ENCODE measurements around the gene KIF5C. TPM values are rescaled to one million over a fixed set of nuclear protein-coding genes. Genes with fewer than 3 reads are reported as not detected.

Gene KIF5C
- total and polyA plus RNA-seq, 4 experiments from 2014 or later, result 3.0 to 21.3 (median 13.2) TPM

Other genes with a start within 250 kb of the KIF5C start
- 10 to 100 TPM; 70.9 to 77.9 TPM for gene EPC2, start 230.5 kb upstream of the KIF5C start, total RNA-seq
- gene EPC2, start 230.5 kb upstream of the KIF5C start, polyA plus RNA-seq, result 1 to 10 TPM; 1.4 to 3.8 TPM
- gene LYPD6B, start 163.5 kb downstream of the KIF5C start, total RNA-seq, result not detected
- gene LYPD6B, start 163.5 kb downstream of the KIF5C start, polyA plus RNA-seq, result not detected